ENCODE results near the gene CRMP1. TPM values are rescaled to one million over a fixed set of nuclear protein-coding genes. Genes with fewer than 3 reads are reported as not detected.

The CRMP1 gene
- total and polyA plus RNA-seq, 2 of the 4 experiments (the other 2 are of a cell fraction), result 4.1 to 7.4 TPM

DNA sequence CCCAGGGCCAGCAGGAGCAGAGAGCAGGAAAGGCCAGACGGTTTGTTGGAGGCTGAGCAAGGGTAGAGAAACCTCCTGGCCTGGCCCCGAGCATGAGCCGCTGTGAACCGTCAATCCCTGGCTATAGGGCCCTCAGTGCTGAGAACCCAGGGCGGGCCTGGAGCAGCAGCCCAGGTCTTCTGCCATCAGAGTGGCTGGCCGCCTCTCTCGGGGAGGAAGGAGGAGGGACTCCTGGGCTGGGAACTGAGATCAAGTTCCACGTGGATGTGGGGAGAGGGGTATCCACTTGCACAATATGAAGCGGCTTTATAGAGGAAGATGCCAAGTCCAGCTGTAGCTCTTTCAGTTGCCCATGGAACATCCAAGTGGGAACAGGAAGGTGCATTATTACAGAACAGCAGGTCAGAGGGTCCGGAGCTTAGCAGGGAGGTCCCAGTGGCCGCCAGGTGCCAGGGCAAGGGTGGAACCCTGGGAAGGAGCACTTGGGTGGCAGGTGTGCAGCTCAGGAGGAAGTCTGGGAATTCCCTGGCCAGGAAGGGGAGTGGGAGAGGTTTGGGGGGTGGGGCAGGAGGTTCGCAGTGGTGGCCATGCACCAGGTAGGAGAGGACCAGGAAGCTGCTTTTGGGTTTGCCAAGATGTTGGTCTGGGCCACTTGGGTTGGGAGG lies 31.7 kb upstream of the CRMP1 start:
- ChIA-PET CTCF (no interaction called here), POLR2A (ENCODE audit: unreplicated experiment) (no interaction called here)
- H3K23ac ChIP-seq (ENCODE audit: low read depth, low read length), result no peak overlapping the region
- DNase-seq (no peak), ATAC-seq (ENCODE audit: low read depth) (no peak)
- no peak overlapping the region for H2BK120ac ChIP-seq (ENCODE audit: low read depth, low read length)
- H3K79me1 ChIP-seq (ENCODE audit: low read depth in 1 of 2, low read length in 2 of 2), result no peaks in the 10 kb centered on the region
- no peak overlapping the region for H4K91ac ChIP-seq (ENCODE audit: insufficient read depth, low read depth, low read length)
- H4K5ac ChIP-seq (ENCODE audit: low read depth, low read length), result no peak overlapping the region
- H3K4me1 ChIP-seq (ENCODE audit: control insufficient read depth, insufficient read depth, low read length), result no peaks in the 10 kb centered on the region
- no peak overlapping the region for H3K9ac ChIP-seq (ENCODE audit: low read depth, low read length)
- in situ Hi-C loops (cut with MboI; ENCODE audit: low sequenced_read_pairs), result no loop called here
- no peak overlapping the region for H2AK5ac ChIP-seq (ENCODE audit: low read depth, low read length)
- H2BK20ac ChIP-seq (ENCODE audit: low read depth, low read length), result no peak overlapping the region
- no peak overlapping the region for H2AFZ ChIP-seq (replicated peaks; ENCODE audit: low read length, poor library complexity)
- dilution Hi-C loops (cut with HindIII; ENCODE audit: low sequenced_read_pairs, unreplicated experiment), result no loop called here
- H3K14ac ChIP-seq (replicated peaks; ENCODE audit: low read depth, low read length), result no peak overlapping the region
- no TSS peak for BruUV-seq (replicated peaks)
- H4K20me1 ChIP-seq (ENCODE audit: insufficient read depth, low read length), result no peaks in the 10 kb centered on the region
- no peak overlapping the region for H3K4ac ChIP-seq (ENCODE audit: low read depth, low read length)
- no peaks in the 10 kb centered on the region for H3K9me1 ChIP-seq (ENCODE audit: insufficient read depth, low read length)
- no peaks in the 10 kb centered on the region for H3K36me3 ChIP-seq (ENCODE audit: control insufficient read depth, insufficient read depth, low read length)
- H2AK9ac ChIP-seq (replicated peaks; ENCODE audit: low read depth, low read length, poor library complexity), result no peak overlapping the region
- H4K8ac ChIP-seq (ENCODE audit: low read depth in 2 of 2, low read length in 2 of 2), result no peak overlapping the region
- intact Hi-C loops (cut with micrococcal nuclease), result no loop called here
- 40% methylated on average over 3 of the region's 12 CpGs; no CpG with 5 or more reads in 1 of the 2 experiments for WGBS, 2 experiments (ENCODE audit: extremely low coverage in 2 of 2, insufficient read length in 1 of 2)
- H3K56ac ChIP-seq (ENCODE audit: extremely low read depth, insufficient read depth, low read length), result no peak overlapping the region
- no peak overlapping the region for H3K27ac ChIP-seq (ENCODE audit: insufficient read depth, low read length)
- TF ChIP-seq MAZ (IDR thresholded peaks at IDR 0.05; ENCODE audit: borderline replicate concordance, low read depth, low read length), result no peak
- no peak for TF ChIP-seq SMC3 (IDR thresholded peaks at IDR 0.05; ENCODE audit: low read depth, low read length)
- no peak for TF ChIP-seq BHLHE40 (IDR thresholded peaks at IDR 0.05; ENCODE audit: low read depth, low read length)
- no peak for TF ChIP-seq RAD21 (IDR thresholded peaks at IDR 0.05; ENCODE audit: low read length)
- no peak for TF ChIP-seq RFX5 (IDR thresholded peaks at IDR 0.05; ENCODE audit: low read depth, low read length)
- TF ChIP-seq, protein P1, sequence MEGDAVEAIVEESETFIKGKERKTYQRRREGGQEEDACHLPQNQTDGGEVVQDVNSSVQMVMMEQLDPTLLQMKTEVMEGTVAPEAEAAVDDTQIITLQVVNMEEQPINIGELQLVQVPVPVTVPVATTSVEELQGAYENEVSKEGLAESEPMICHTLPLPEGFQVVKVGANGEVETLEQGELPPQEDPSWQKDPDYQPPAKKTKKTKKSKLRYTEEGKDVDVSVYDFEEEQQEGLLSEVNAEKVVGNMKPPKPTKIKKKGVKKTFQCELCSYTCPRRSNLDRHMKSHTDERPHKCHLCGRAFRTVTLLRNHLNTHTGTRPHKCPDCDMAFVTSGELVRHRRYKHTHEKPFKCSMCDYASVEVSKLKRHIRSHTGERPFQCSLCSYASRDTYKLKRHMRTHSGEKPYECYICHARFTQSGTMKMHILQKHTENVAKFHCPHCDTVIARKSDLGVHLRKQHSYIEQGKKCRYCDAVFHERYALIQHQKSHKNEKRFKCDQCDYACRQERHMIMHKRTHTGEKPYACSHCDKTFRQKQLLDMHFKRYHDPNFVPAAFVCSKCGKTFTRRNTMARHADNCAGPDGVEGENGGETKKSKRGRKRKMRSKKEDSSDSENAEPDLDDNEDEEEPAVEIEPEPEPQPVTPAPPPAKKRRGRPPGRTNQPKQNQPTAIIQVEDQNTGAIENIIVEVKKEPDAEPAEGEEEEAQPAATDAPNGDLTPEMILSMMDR (conservative IDR thresholded peaks at IDR 0.05; ENCODE audit: low read depth, low read length), result no peak
- no peak for TF ChIP-seq CHD1 (IDR thresholded peaks at IDR 0.05; ENCODE audit: low read depth, low read length)
- no peak for TF ChIP-seq FOS (IDR thresholded peaks at IDR 0.05; ENCODE audit: low read depth, low read length)
- no peak for TF ChIP-seq MXI1 (IDR thresholded peaks at IDR 0.05; ENCODE audit: borderline replicate concordance, low read depth, low read length)
- TF ChIP-seq, protein P2, sequence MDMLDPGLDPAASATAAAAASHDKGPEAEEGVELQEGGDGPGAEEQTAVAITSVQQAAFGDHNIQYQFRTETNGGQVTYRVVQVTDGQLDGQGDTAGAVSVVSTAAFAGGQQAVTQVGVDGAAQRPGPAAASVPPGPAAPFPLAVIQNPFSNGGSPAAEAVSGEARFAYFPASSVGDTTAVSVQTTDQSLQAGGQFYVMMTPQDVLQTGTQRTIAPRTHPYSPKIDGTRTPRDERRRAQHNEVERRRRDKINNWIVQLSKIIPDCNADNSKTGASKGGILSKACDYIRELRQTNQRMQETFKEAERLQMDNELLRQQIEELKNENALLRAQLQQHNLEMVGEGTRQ (IDR thresholded peaks at IDR 0.05; ENCODE audit: low read depth, low read length), result no peak
- TF ChIP-seq, protein P3, sequence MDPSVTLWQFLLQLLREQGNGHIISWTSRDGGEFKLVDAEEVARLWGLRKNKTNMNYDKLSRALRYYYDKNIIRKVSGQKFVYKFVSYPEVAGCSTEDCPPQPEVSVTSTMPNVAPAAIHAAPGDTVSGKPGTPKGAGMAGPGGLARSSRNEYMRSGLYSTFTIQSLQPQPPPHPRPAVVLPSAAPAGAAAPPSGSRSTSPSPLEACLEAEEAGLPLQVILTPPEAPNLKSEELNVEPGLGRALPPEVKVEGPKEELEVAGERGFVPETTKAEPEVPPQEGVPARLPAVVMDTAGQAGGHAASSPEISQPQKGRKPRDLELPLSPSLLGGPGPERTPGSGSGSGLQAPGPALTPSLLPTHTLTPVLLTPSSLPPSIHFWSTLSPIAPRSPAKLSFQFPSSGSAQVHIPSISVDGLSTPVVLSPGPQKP (IDR thresholded peaks at IDR 0.05; ENCODE audit: borderline replicate concordance, low read depth, low read length), result no peak
- no peak for TF ChIP-seq RCOR1 (IDR thresholded peaks at IDR 0.05; ENCODE audit: insufficient replicate concordance, low read length)
- no peak for TF ChIP-seq MAFK (IDR thresholded peaks at IDR 0.05; ENCODE audit: low read depth, low read length)
- no peak for TF ChIP-seq CEBPB (IDR thresholded peaks at IDR 0.05; ENCODE audit: low read depth, low read length)
- no peak for TF ChIP-seq NFE2L2 (IDR thresholded peaks at IDR 0.05; ENCODE audit: low read depth, low read length)
- H2BK15ac ChIP-seq (ENCODE audit: low read depth, low read length), result no peak overlapping the region
- H3K27me3 ChIP-seq (ENCODE audit: control insufficient read depth, insufficient read depth, low read length), result peaks cover 12% of the 10 kb centered on the region
- no peak overlapping the region for H3K4me3 ChIP-seq (ENCODE audit: insufficient read depth, low read depth, low read length)
- H3K9me3 ChIP-seq (ENCODE audit: control insufficient read depth, insufficient read depth, low read length), result no peaks in the 10 kb centered on the region
- H2BK5ac ChIP-seq (ENCODE audit: low read depth, low read length, poor library complexity, severe bottlenecking), result no peak overlapping the region
- H3K4me2 ChIP-seq (ENCODE audit: low read depth, low read length), result no peak overlapping the region
- no peak overlapping the region for H3K18ac ChIP-seq (ENCODE audit: low read depth, low read length)
